Activated T-cell treated with anti-CD3 and anti-CD28 coated beads, Interleukin-2, amount 50 U/mL, for 72 hours (primary cell): ENCODE measurements around the gene ERC1. TPM values are rescaled to one million over a fixed set of nuclear protein-coding genes. Genes with fewer than 3 reads are reported as not detected.
"Not testable (repeated sequence)": the region's sequence is repeated elsewhere in the genome, so short reads cannot be mapped to it uniquely, and the experiment has no call there.

Experiments used
- ATAC-seq, 2 donors: fragments of 150-1000 bp; cut with Tn5 transposase; replicated peaks in 1 of 2; 2 replicates each; pipeline ENCODE4 v1.10.0; 2021; ENCODE audit warnings: moderate library complexity in 2 of 2, mild to moderate bottlenecking in 1 of 2
- DNase-seq, 2 donors: peaks; one replicate each; pipeline ENCODE4 v3.0.0; 2021 to 2022; ENCODE audit warnings: mixed read lengths in 1 of 2
- H3K27ac Mint-ChIP-seq: one replicate; pipeline ENCODE4 v1.8.0; 2022; ENCODE audit warnings: mild to moderate bottlenecking, moderate library complexity, mixed read lengths
- H3K27me3 Mint-ChIP-seq: one replicate; pipeline ENCODE4 v1.8.0; 2022; ENCODE audit warnings: low read depth, mixed read lengths
- H3K36me3 Mint-ChIP-seq, 2 donors: one replicate each; pipeline ENCODE4 v1.8.0; 2022; ENCODE audit warnings: mixed read lengths in 2 of 2, mild to moderate bottlenecking in 1 of 2; ENCODE audit not compliant: insufficient read depth in 2 of 2
- H3K4me1 Mint-ChIP-seq: one replicate; pipeline ENCODE4 v1.8.0; 2022; ENCODE audit warnings: low read depth, mixed read lengths
- H3K4me3 Mint-ChIP-seq, 2 donors: one replicate each; pipeline ENCODE4 v1.8.0; 2022; ENCODE audit warnings: mild to moderate bottlenecking in 2 of 2, mixed read lengths in 2 of 2, moderate library complexity in 2 of 2
- H3K9me3 Mint-ChIP-seq, 2 donors: one replicate each; pipeline ENCODE4 v1.8.0; 2022; ENCODE audit warnings: mixed read lengths in 2 of 2
- total RNA-seq, 2 donors: library from RNA; stranded (reverse); gene quantifications; one replicate each; pipeline ENCODE4 v1.2.3, GENCODE V29; 2022

ERC1 gene
- total RNA-seq, 2 donors from 2014 or later, result 27.5 to 28.9 TPM

DNA sequence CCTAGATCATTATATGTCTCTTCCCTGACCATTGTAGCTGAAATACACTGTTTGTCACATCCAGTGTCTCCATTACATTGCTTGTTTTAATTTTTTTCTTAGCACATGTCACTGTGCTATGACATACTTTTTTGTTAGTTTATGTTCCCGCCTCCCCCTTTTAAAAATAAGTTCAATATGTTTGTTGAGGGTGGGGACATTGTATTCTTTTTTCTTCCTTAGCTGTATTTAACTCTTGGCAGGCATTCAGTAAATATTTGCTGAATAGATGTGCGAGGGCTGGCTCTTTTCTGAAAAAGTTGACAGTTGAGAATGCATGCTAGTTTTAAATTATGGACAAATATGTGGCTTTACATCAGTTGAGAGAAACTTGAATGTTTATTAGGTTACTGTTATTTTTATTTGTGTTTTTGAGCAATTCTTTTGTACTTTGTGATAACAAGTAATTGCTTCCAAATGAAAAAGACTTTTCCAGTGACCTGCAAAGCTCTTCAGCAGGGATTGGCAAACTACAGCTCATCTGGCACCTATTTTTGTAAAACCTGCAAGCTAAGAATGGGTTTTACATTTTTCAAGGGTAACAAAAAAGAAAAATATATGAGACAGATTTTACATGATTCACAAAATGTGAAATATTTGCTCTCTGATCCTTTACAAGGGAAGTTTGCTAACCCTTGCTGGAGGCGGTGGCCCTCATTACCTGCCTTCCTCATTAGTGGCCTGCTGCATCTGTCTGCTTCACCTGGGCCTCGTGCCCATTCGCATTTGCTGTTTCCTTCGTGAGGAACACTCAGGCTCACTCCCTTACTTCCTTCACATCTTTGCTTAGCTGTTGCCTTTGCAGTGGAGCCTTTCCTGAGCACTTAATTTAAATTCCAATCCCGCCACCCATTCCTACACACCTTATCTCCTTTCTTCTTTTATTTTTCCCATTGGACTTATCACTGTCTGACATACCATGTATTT, 229.4 kb downstream of the ERC1 start:
- no peak for ATAC-seq
- H3K9me3 Mint-ChIP-seq, result no peaks in the 10 kb centered on the region

DNA sequence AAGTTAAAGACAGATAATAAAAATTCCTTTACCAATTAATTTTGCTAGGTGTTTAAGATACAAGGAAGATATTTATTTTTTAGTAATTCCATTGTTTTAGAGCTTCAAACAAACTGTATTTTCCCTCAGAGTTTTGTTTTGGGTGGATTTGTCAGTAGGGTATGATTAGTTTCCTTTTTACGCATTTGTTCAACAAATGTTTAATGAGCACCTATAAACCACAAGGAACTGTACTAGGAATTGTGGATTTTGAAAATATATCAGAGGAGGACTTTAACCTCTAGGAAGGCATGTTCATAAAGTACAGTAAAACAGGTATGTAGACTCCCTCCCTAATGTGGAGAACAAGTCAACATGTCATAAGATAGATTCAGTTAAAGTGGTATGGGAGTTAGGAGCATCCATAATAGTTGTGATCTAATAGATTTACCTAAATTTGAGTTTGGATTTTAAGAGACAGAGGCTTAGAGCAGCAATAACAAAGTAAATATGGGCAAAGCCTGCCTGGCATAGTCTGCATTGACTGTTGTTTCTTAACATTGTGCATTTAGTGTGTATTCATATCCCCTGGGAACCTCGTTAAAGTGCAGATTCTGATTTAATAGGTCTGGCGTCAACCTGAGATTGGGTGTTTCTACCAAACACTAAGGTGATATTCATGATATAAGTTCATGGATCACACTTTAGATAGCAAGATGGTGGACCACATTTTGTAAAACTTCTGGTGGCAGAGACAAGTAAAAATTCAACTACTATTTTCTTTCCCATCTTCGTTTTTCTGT, 232.0 kb downstream of the ERC1 start:
- Mint-ChIP-seq H3K27me3 (no peaks in the 10 kb centered on the region), H3K4me3 (no peak overlapping the region), H3K9me3 (no peaks in the 10 kb centered on the region), H3K4me1 (peaks cover 19% of the 10 kb centered on the region), H3K27ac (no peak overlapping the region), H3K36me3 (no peaks in the 10 kb centered on the region)
- DNase-seq, result no peak
- ATAC-seq, result no peak

More for the DNA sequence above, 229.4 kb downstream of the ERC1 start:
- Mint-ChIP-seq H3K36me3 (no peaks in the 10 kb centered on the region), H3K27me3 (no peaks in the 10 kb centered on the region), H3K4me3 (no peak overlapping the region), H3K4me1 (no peaks in the 10 kb centered on the region), H3K27ac (no peak overlapping the region)
- DNase-seq, result no peak

DNA sequence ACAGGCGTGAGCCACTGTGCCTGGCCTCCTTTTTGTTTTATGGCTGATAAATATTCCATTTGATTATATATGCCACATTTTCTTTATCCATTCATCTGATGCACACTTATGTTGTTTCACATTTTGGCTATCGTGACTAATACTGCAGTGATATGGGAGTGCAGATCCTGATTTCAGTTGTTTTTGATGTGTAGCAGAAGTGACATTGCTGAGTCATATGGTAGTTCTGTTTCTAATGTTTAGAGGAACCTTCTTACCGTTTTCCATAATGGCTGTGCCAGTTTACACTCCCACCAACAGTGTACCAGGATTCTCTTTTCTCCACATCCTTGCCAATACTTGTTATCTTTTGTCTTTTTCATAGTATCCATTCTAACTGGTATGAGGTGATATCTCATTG, 235.9 kb downstream of the ERC1 start:
- H3K4me3 Mint-ChIP-seq, result peak overlapping the region; percentile 29 to 61
- no peak overlapping the region for H3K27ac Mint-ChIP-seq
- H3K27me3 Mint-ChIP-seq, result no peaks in the 10 kb centered on the region
- H3K36me3 Mint-ChIP-seq, result peaks cover 2 to 5% of the 10 kb centered on the region in 2 donors
- ATAC-seq, result peak; percentile 79 to 85
- no peak for DNase-seq
- peaks cover 2% of the 10 kb centered on the region in 2 donors for H3K9me3 Mint-ChIP-seq
- H3K4me1 Mint-ChIP-seq, result peaks cover 19% of the 10 kb centered on the region

DNA sequence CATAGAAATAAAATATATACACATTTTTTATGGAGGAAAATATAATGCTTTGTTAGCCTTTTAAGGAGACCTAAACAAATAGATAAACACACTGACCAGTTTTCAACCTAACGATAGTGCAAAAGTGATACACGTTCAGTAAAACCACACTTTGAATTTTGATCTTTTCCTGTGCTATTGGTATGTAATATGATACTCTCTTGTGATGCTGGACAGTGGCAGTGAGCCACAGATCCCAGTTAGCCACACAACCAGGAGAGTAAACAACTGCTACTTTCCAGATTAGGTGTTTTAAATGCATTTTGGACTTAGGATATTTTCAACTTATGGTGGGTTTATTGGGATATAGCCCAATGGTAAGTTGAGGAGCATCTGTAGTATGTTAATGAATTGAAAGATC, 243.1 kb downstream of the ERC1 start:
- peaks cover 2% of the 10 kb centered on the region in 2 donors for H3K9me3 Mint-ChIP-seq
- H3K4me1 Mint-ChIP-seq, result no peaks in the 10 kb centered on the region
- DNase-seq, result no peak
- no peak for ATAC-seq
- peaks cover 4 to 8% of the 10 kb centered on the region in 2 donors for H3K36me3 Mint-ChIP-seq
- H3K27ac Mint-ChIP-seq, result no peak overlapping the region
- no peaks in the 10 kb centered on the region for H3K27me3 Mint-ChIP-seq
- no peak overlapping the region for H3K4me3 Mint-ChIP-seq

DNA sequence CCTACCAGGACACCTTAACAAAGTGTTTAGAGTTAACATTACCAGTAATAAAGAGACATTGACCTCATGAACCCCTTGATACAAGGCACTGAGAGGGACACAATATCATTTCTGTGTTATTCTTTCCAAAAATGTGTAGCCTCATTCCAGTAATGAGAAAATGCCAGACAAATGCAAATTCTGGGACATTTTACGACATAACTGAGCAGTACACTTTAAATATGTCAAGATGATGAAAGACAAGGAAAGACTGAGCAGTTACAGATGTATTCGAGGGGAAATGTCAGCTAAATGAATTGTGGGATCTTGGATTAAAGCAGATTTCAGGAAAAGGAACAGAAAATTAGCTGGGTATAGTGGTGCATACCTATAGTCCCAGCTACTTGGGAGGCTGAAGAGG, 255.6 kb downstream of the ERC1 start:
- no peaks in the 10 kb centered on the region for H3K9me3 Mint-ChIP-seq
- ATAC-seq (no peak), DNase-seq (no peak)
- H3K27me3 Mint-ChIP-seq, result no peaks in the 10 kb centered on the region
- no peak overlapping the region for H3K4me3 Mint-ChIP-seq
- no peaks in the 10 kb centered on the region for H3K4me1 Mint-ChIP-seq
- H3K27ac Mint-ChIP-seq, result no peak overlapping the region
- H3K36me3 Mint-ChIP-seq, result no peaks in the 10 kb centered on the region

DNA sequence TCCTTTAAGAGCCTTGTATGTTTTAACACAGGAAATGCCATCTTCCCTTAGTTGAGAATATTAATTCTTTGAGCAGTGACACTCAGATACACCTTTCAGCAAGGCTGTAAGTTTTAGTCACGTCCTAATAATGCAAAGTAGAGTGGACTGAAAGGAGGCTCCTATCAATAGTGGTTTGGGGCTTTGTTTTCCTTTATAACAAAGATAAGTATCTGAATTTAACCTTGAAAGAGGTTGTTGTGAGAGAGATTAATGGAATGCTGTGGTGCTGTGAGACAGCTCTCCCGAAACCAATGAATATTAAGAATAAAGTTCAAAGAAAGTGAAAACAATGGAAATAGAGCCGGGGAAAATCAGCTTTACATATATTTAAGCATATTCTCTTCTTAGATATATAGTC, 259.6 kb downstream of the ERC1 start:
- H3K4me3 Mint-ChIP-seq, result no peak overlapping the region
- no peak overlapping the region for H3K27ac Mint-ChIP-seq
- ATAC-seq (no peak), DNase-seq (no peak)
- no peaks in the 10 kb centered on the region for H3K9me3 Mint-ChIP-seq
- no peaks in the 10 kb centered on the region for H3K27me3 Mint-ChIP-seq
- peaks cover 0 to 2% of the 10 kb centered on the region in 2 donors for H3K36me3 Mint-ChIP-seq
- no peaks in the 10 kb centered on the region for H3K4me1 Mint-ChIP-seq

DNA sequence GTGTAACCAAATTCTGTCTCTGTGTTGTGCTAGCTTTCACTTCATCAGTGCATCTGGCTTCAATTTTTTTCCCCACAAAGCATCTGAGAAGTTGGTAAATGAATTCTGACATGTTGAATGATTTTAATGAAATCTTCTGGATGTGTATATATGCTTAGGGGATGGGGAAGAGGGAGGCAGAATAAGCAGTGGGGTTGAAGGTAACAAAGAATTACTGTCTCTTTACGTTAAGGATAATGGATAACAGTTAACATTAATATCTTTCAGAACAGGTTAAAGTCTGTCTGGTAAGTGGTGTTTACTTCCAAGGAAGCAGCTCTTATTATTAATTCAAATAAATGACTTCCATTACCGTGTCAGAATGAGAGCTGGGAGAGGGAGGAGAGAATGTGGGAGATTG, 261.7 kb downstream of the ERC1 start:
- Mint-ChIP-seq H3K27ac (no peak overlapping the region), H3K4me1 (no peaks in the 10 kb centered on the region), H3K4me3 (no peak overlapping the region), H3K36me3 (peaks cover 0 to 2% of the 10 kb centered on the region in 2 donors), H3K9me3 (no peaks in the 10 kb centered on the region), H3K27me3 (no peaks in the 10 kb centered on the region)
- DNase-seq, result no peak
- no peak for ATAC-seq

DNA sequence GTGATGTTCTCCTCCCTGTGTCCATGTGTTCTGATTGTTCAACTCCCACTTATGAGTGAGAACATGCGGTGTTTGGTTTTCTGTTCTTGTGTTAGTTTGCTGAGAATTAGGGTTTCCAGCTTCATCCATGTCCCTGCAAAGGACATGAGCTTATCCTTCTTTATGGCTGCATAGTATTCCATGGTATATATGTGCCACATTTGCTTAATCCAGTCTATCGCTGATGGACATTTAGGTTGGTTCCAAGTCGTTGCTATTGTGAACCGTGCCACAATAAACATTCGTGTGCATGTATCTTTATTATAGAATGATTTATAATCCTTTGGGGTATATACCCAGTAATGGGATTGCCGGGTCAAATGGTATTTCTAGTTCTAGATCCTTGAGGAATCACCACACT, 264.1 kb downstream of the ERC1 start:
- H3K36me3 Mint-ChIP-seq, H3K27me3 Mint-ChIP-seq, H3K4me3 Mint-ChIP-seq, H3K27ac Mint-ChIP-seq, DNase-seq, H3K9me3 Mint-ChIP-seq, ATAC-seq, H3K4me1 Mint-ChIP-seq: not testable (repeated sequence)

DNA sequence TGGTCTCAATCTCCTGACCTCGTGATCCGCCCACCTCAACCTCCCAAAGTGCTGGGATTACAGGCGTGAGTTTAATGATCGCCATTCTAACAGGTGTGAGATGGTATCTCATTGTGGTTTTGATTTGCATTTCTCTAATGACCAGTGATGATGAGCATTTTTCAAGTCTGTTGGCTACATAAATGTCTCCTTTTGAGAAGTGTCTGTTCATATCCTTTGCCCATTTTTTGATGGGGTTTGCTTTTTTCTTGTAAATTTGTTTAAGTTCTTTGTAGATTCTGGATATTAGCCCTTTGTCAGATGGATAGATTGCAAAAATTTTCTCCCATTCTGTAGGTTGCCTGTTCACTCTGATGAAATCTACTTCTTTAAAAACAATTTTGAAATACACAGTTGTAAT, 264.8 kb downstream of the ERC1 start:
- H3K27me3 Mint-ChIP-seq, H3K36me3 Mint-ChIP-seq, H3K4me3 Mint-ChIP-seq, H3K27ac Mint-ChIP-seq, H3K9me3 Mint-ChIP-seq, DNase-seq, ATAC-seq, H3K4me1 Mint-ChIP-seq: not testable (repeated sequence)

DNA sequence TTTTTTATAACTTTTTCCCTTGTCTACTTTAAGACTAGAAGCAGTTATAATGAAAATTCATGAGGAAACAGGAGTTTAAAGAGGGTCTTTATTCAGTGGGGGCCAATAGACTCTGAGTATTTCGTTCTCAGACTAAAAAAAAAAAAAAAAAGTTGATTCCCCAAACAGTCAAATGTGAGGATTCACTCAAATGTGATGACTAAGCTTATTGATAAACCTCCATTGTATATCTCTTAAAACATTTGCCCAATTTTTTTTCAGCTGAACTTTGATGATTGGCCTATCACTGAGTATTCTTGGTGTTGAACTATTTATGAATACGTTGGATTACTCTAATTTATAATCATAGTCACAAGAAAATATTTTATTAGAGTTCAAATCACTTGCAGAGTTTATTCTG, 265.3 kb downstream of the ERC1 start:
- H3K4me3 Mint-ChIP-seq, result no peak overlapping the region

DNA sequence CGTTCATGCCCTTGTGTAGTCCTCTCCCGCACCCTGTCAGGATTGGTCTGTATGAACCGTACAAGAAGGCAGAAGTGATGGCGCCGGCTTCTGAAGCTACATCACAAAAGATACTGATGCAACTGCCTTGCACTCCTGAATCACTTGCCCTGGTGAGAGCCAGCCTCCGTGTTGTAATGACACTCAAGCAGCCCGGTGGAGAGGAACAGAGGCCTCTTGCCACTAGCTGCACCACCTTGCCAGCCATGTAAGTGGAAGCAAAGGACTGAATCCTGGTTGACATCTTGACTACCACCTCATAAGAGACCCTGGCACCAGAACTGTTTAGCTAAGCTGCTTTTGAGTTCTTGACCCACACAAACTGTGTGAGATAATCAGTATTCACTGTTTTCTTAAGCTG, 266.0 kb downstream of the ERC1 start:
- peaks cover 0 to 2% of the 10 kb centered on the region in 2 donors for H3K36me3 Mint-ChIP-seq
- DNase-seq, result no peak
- H3K27me3 Mint-ChIP-seq, result no peaks in the 10 kb centered on the region
- H3K9me3 Mint-ChIP-seq, result no peaks in the 10 kb centered on the region
- H3K27ac Mint-ChIP-seq, result no peak overlapping the region
- H3K4me1 Mint-ChIP-seq, result peaks cover 4% of the 10 kb centered on the region
- no peak overlapping the region for H3K4me3 Mint-ChIP-seq
- ATAC-seq, result no peak

More for the DNA sequence above, 265.3 kb downstream of the ERC1 start:
- no peaks in the 10 kb centered on the region for H3K27me3 Mint-ChIP-seq
- H3K36me3 Mint-ChIP-seq, result peaks cover 0 to 2% of the 10 kb centered on the region in 2 donors
- H3K27ac Mint-ChIP-seq, result no peak overlapping the region
- DNase-seq (no peak), ATAC-seq (no peak)
- no peaks in the 10 kb centered on the region for H3K9me3 Mint-ChIP-seq
- peaks cover 4% of the 10 kb centered on the region for H3K4me1 Mint-ChIP-seq

DNA sequence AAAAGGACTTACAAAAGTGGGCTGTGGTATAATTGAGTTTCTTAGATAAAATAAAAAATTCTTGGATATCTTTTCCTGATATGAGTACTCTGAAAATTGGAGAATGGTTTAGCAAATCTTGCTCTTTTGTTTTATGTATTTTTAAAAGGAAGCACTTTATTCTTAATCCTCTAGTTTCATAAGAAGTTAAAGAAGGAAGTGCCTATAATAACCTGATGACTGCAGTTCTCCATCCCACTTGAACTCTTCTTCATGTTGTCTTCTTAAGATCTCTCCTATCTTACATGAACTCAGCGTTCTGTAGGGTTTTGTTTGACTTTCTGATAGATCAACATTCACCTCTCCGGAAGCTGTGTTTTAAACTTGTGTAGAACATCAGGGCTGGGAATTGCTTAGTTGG, 271.0 kb downstream of the ERC1 start:
- no peaks in the 10 kb centered on the region for H3K36me3 Mint-ChIP-seq
- no peaks in the 10 kb centered on the region for H3K9me3 Mint-ChIP-seq
- no peak overlapping the region for H3K27ac Mint-ChIP-seq
- ATAC-seq (no peak), DNase-seq (no peak)
- no peaks in the 10 kb centered on the region for H3K27me3 Mint-ChIP-seq
- H3K4me1 Mint-ChIP-seq, result peaks cover 4% of the 10 kb centered on the region
- no peak overlapping the region for H3K4me3 Mint-ChIP-seq

DNA sequence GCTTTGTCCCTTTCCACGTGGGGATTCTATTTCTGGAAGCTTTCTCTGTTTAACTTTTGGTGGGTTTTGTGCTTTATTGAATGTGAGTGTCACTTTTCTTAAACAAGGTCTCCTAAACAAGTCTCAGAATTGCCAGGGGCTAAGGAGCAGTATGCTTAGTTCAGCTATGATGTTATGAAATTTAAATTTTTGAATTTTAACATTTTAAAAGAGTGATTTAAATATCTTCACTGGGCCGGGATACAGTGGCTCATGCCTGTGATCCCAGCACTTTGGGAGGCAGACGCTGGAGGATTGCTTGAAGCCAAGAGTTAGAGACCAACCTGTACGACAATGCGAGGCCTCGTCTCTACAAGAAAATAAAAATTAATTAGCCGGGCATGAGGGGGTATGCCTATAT, 276.2 kb downstream of the ERC1 start:
- H3K4me3 Mint-ChIP-seq, result no peak overlapping the region
- H3K27me3 Mint-ChIP-seq, result no peaks in the 10 kb centered on the region
- ATAC-seq, result no peak
- no peaks in the 10 kb centered on the region for H3K9me3 Mint-ChIP-seq
- no peak overlapping the region for H3K27ac Mint-ChIP-seq
- peaks cover 0 to 1% of the 10 kb centered on the region in 2 donors for H3K36me3 Mint-ChIP-seq
- DNase-seq, result no peak
- no peaks in the 10 kb centered on the region for H3K4me1 Mint-ChIP-seq
